ENCODE data around the gene MMP15. TPM values are rescaled to one million over a fixed set of nuclear protein-coding genes. Genes with fewer than 3 reads are reported as not detected.

MMP15 gene
- polyA plus RNA-seq, 1 of the 3 experiments (the other 2 are of a cell fraction) = 3.1 TPM

DNA sequence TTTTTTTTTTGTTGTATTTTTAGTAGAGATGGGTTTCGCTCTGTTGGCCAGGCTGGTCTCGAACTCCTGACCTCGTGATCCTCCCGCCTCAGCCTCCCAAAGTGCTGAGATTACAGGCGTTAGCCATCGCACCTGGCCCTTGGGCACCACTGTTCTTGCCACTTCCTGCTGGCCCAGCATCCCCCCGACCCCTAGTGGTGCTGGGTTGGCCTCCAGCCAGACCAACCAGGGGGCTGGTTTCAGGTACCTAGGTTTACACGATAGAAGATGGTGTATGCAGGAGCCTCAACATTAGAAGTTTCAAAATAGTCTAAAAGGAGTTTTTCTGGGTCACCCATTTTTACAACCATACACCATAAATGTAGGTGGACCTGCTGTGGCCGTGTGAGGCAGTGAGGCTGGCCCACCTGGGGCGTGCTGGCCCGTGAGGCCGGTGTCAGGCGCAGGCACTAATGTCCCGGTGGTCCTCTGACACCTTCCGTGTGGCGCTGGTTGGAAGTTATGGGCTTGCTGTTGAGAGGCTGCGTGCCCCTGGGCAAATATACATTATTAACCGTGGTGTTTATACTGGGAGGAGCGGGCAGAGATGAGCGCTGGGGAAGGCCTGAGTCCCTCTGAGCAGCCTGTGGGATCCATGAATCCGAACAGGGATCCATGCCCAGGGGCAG, 60.2 kb downstream of the MMP15 start:
- H4K20me1 ChIP-seq (ENCODE audit: insufficient read depth) = no peaks in the 10 kb centered on the region
- no peaks in the 10 kb centered on the region for H3K9me2 ChIP-seq
- no peaks in the 10 kb centered on the region; a peak in 1 of 4 replicates for H3K4me1 ChIP-seq (ENCODE audit: control insufficient read depth in 1 of 2, insufficient read depth in 2 of 2, low read depth in 1 of 2, low read length in 1 of 2)
- TF ChIP-seq RCOR1 (IDR thresholded peaks at IDR 0.05; ENCODE audit: low read length) = no peak
- no peak for TF ChIP-seq YY1 (IDR thresholded peaks at IDR 0.05; ENCODE audit: low read depth)
- TF ChIP-seq SMC3 (IDR thresholded peaks at IDR 0.05; ENCODE audit: low read depth, low read length) = no peak
- TF ChIP-seq PBX3 (IDR thresholded peaks at IDR 0.05) = no peak
- TF ChIP-seq EZH2phosphoT487 (IDR thresholded peaks at IDR 0.05; ENCODE audit: borderline replicate concordance, low read depth) = no peak
- TF ChIP-seq NRF1 (IDR thresholded peaks at IDR 0.05; ENCODE audit: low read depth, low read length) = no peak
- TF ChIP-seq JUND (IDR thresholded peaks at IDR 0.05) = no peak
- no peak for TF ChIP-seq MXI1 (IDR thresholded peaks at IDR 0.05; ENCODE audit: low read depth, low read length)
- TF ChIP-seq USF2 (IDR thresholded peaks at IDR 0.05; ENCODE audit: borderline replicate concordance, low read depth, low read length) = no peak
- TF ChIP-seq POLR2AphosphoS5 (IDR thresholded peaks at IDR 0.05; ENCODE audit: low read depth, low read length) = no peak
- TF ChIP-seq GABPA (IDR thresholded peaks at IDR 0.05; ENCODE audit: low read depth) = no peak
- TF ChIP-seq CHD2 (IDR thresholded peaks at IDR 0.05; ENCODE audit: low read length, partially characterized antibody) = no peak
- no peak for TF ChIP-seq RAD21 (IDR thresholded peaks at IDR 0.05; ENCODE audit: low read length)
- no peak for TF ChIP-seq TAF1 (IDR thresholded peaks at IDR 0.05; ENCODE audit: borderline replicate concordance, low read depth, low read length)
- no peak for TF ChIP-seq EP300 (IDR thresholded peaks at IDR 0.05; ENCODE audit: borderline replicate concordance in 1 of 2, low read depth in 1 of 2, low read length in 1 of 2)
- no peak for TF ChIP-seq NFIC (IDR thresholded peaks at IDR 0.05; ENCODE audit: borderline replicate concordance)
- H3K9ac ChIP-seq = no peak overlapping the region
- CTCF ChIA-PET = interaction anchor here (0.7 to 1.4 kb wide), 2 partner anchors 11 to 42 kb away, joined by 3 to 8 read pairs; no protein-coding TSS in a partner anchor
- no peaks in the 10 kb centered on the region for H3K79me2 ChIP-seq (ENCODE audit: insufficient read depth)
- no peaks in the 10 kb centered on the region for H3K9me3 ChIP-seq
- no peaks in the 10 kb centered on the region for H3K27me3 ChIP-seq (ENCODE audit: insufficient read depth)
- no peak overlapping the region for H3K4me3 ChIP-seq (ENCODE audit: low read depth in 2 of 2, low read length in 1 of 2)
- peaks cover 6% of the 10 kb centered on the region for H3F3A ChIP-seq (replicated peaks; ENCODE audit: insufficient read depth)
- H3K4me2 ChIP-seq = no peak overlapping the region
- POLR2A ChIA-PET = no interaction called here
- 80% methylated on average over 21 of the region's 21 CpGs for WGBS (ENCODE audit: low lambda C conversion rate)
- no peak overlapping the region for H2AFZ ChIP-seq (ENCODE audit: low read depth)
- H3K27ac ChIP-seq (ENCODE audit: low read depth in 2 of 2, low read length in 1 of 2) = no peak overlapping the region
- DNase-seq = peak; percentile 37
- no peaks in the 10 kb centered on the region for H3K36me3 ChIP-seq (replicated peaks in 1 of 2; ENCODE audit: control insufficient read depth in 1 of 2, insufficient read depth in 2 of 2, low read length in 1 of 2)
